G401.6 (cell line): ENCODE measurements around the gene CAMKK1.
"Not testable (repeated sequence)": the region's sequence is repeated elsewhere in the genome, so short reads cannot be mapped to it uniquely, and the experiment has no call there.

Experiments
- FAIRE-seq: peaks from 2 replicates; lab custom pipeline; 2012; peaks lifted over from hg19 to GRCh38; lab: Jason Lieb, UNC

The CAMKK1 gene

DNA sequence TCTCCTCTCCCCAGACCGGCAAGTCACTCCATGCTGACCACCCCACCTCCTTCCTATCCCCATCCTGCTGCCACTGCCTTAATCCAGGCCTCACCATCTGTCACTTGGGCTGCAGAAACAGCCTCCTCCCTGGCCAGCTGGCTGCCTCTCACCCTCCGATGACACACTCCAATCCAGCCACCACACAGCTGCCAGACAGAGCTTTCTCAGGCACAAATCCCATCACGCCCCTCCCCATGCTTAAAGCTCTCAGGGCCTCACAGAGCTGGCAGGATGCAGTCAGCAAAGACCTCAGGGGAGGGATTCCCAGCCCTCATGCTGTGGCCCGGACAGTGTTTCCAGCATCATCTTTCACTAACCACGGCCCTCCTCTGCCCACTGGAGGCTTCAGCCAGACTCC is 13.7 kb downstream of the CAMKK1 start:
- no peak for FAIRE-seq

GRCh38 chr17:3877220-3877619 is 15.6 kb downstream of the CAMKK1 start:
- FAIRE-seq: no peak

- FAIRE-seq: no peak
These were observed 17.5 kb downstream of the CAMKK1 start for GRCh38 chr17:3875317-3875716.

GRCh38 chr17:3873862-3874261 is 19.0 kb downstream of the CAMKK1 start:
- no peak for FAIRE-seq

DNA sequence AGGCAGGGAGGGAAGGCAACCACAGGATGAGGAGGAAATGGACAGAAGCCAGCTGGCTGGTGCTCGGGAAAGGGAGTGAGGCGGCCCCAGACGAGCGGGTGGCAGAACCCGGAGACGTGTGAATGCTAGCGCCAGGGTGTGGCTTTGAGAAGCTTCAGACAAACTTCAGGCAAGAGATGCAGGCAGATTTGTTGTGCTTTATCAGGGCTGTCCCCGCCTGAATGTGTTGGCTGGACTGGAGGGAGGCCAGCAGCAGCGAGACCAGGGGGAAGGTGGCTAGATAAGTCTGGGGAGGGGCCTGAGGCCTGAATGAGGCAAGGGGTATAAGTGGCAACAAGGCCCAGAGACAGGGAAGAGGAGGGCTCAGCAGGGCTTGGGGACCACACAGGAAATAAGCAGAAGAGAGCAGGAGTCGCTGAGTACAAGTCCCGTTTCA is 22.0 kb downstream of the CAMKK1 start:
- FAIRE-seq: no peak

DNA sequence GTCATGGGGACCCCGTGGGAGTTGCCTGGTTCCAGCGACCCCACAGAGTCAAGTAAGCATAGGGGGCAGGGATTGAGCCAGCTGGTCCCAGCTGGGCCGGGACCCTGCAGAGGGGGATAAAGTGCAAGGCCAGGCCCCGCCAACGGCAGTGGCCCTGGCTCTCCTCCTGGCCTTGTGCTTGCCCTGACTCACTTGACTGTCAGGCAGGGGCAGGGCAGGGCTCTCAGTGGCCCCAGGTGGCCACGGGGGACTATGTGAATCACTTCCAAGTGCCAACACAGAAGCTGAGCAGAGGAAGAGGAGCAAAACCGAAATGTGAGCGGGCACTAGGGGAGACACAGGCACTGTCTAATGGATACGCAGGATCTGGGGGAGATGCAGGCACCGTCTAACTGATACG is 25.2 kb downstream of the CAMKK1 start:
- no peak for FAIRE-seq

DNA sequence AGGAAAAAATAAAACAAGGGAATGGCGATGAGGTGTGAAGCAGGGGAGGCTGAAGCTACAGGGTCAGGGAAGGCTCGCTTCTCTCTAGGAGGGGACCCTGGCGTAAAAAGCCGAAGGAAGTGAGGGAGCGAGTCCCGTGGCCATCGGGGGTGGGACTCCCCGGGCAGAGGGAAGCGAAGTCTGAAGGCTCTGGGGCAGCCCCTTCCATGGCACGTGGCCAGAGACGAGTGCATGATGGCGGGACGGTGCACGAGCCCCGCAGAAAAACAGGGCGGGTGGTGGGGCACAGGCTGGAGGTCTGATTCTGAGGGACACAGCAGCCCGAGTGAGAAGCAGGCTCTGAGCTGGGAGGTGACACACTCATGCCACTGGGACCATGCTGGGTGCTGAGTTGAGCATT is 25.7 kb downstream of the CAMKK1 start:
- FAIRE-seq: no peak

- no peak for FAIRE-seq
These were observed 26.6 kb downstream of the CAMKK1 start for GRCh38 chr17:3866276-3866675.

- FAIRE-seq: no peak
These were observed 27.7 kb downstream of the CAMKK1 start for GRCh38 chr17:3865176-3865575.

DNA sequence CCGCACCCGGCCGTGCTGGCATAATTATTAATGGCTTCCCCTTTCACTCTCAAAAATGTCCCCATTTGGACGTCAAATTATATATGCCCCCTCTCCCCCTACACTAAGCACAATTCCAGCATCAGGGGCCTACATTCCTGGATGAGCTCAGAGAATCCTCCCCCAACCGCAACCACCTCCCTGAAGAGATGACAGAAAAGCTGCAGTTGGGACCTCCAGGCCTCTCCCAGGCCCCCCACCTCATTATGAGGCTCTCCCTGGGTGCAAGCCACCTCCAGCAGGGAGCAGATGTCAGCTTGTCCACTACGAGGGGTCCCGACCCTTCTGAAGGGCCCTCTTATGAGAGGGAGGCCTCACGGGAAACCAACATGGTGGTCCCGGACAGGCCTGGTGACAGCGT is 28.3 kb downstream of the CAMKK1 start:
- no peak for FAIRE-seq

- FAIRE-seq: no peak
These were observed 30.8 kb downstream of the CAMKK1 start for GRCh38 chr17:3861761-3862681.

- no peak for FAIRE-seq
These were observed 31.7 kb downstream of the CAMKK1 start for GRCh38 chr17:3860939-3861700.

DNA sequence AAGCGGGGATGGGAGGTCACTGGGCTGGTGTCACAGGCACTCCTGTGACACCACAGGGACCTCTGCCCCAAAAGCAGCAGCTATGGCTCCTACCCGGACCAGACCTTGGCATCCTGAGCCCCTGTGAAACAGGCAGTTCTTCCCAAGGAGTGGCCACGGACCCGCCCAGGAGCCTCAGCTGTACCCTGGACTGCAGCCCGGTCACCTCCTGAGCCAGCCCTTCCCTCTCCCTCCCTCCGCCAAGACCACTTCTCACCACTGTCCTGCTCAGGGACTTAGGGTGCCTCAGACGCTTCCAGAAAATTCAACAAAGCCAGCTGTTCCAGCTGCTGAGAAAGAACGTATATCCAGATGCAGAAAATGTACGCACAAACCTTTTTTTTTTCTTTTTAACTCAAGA is 32.9 kb downstream of the CAMKK1 start:
- FAIRE-seq: no peak

DNA sequence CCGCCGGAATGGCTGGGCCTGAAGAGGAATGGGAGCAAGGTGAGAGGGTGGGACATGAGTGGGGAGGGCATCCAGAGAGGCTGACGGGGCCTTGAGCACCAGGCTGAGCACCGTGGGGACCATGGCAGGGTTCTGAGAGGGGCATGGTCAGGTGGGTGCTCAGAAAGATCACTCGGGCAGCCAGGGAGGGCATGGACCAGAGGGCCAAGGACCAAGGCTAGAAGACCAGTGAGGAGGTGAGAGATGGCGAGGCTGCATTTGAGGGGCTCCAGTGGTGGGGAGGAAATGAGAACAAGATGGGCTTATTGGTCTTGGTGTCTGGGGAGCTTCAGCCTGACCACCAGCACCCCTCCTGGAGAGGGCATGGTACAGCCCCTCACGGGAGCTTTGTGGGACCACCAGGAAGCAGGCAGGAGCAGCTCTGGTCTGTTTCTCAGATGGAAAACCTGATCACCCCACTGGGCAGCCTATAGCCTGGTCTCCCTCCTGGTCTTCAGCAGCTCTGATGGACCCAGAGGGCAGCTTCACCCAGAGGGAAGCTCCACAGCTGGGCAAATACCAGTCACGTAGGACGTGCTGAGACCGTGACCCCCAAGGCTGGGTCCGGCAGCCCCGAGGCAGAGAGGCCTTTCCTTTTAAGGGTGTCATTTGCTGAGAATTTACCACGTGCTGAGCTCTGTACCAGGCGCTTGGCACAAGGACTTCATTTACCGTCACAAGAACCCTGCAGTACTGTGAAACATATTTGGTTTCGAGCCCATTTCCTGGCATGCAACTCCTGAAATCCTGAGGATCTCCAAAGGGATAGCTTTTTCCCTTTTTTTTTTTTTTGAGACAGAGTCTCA is 35.4 kb downstream of the CAMKK1 start:
- no peak for FAIRE-seq

GRCh38 chr17:3854204-3854603 is 38.6 kb downstream of the CAMKK1 start:
- not testable (repeated sequence) for FAIRE-seq

GRCh38 chr17:3852561-3852960 is 40.3 kb downstream of the CAMKK1 start:
- no peak for FAIRE-seq

DNA sequence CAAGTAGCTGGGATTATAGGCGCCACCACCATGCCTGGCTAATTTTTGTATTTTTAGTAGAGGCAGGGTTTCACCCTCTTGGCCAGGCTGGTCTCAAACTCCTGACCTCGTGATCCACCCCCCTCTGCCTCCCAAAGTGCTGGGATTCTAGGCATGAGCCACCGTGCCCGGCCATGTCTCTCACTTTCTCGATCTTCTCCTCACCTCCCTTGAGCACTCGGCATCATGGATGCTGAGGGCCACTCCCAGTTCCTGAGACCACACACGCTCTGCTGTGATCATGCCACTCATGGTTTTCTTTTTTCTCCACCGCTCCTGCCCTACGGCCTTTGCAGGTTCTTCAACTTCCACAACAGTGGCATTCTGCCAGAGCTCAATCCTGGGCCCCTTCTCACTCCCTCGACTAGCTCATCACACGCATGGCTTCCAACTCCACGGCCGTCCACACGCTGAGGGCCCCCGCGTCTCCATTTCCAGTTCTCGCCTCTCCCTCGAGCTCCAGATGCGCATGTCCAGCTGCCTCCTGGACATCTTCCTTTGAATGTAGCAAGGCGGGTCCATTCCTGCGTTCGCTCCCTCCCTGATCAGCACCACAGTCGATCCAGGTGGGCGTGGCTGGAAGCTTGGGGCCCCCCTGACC is 41.3 kb downstream of the CAMKK1 start:
- no peak for FAIRE-seq

GRCh38 chr17:3848229-3848835 is 44.5 kb downstream of the CAMKK1 start:
- no peak for FAIRE-seq

GRCh38 chr17:3847165-3847670 is 45.6 kb downstream of the CAMKK1 start:
- no peak for FAIRE-seq

GRCh38 chr17:3846437-3847164 is 46.3 kb downstream of the CAMKK1 start:
- no peak for FAIRE-seq
